ENCODE measurements around the gene CHD3.
A peak's percentile ranks its signal among the peaks of the same experiment; 100 is the strongest.

CHD3 gene

GRCh38 chr17:7887482-7888183, 956 bp upstream of the CHD3 start:
- TF ChIP-seq CTCF (IDR thresholded peaks at IDR 0.05): no peak
- H3K4me3 ChIP-seq: peak overlapping the region; percentile 88
- DNase-seq (ENCODE audit: low spot score): peak; percentile 92
- H3K27ac ChIP-seq: peak overlapping the region; percentile 80 to 86

GRCh38 chr17:7889166-7889955, 772 bp downstream of the CHD3 start:
- no peak for TF ChIP-seq CTCF (IDR thresholded peaks at IDR 0.05)
- H3K27ac ChIP-seq: peak overlapping the region; percentile 80 to 86
- peak; percentile 95 for DNase-seq (ENCODE audit: low spot score)
- no peak overlapping the region for H3K4me3 ChIP-seq

- H3K27ac ChIP-seq: no peak overlapping the region
- no peak overlapping the region for H3K4me3 ChIP-seq
- DNase-seq (ENCODE audit: low spot score): no peak
- TF ChIP-seq CTCF (IDR thresholded peaks at IDR 0.05): no peak
Measured at GRCh38 chr17:7893187-7893880, 4.7 kb downstream of the CHD3 start.

GRCh38 chr17:7894226-7894625, 5.6 kb downstream of the CHD3 start:
- DNase-seq (ENCODE audit: low spot score): peak; percentile 40

GRCh38 chr17:7894866-7895265, 6.3 kb downstream of the CHD3 start:
- peak; percentile 3 for DNase-seq (ENCODE audit: low spot score)
- no peak overlapping the region for H3K27ac ChIP-seq
- H3K4me3 ChIP-seq: no peak overlapping the region
- no peak for TF ChIP-seq CTCF (IDR thresholded peaks at IDR 0.05)

More at GRCh38 chr17:7894226-7894625, 5.6 kb downstream of the CHD3 start:
- H3K4me3 ChIP-seq: no peak overlapping the region
- TF ChIP-seq CTCF (IDR thresholded peaks at IDR 0.05): no peak
- H3K27ac ChIP-seq: no peak overlapping the region

GRCh38 chr17:7897090-7897489, 8.5 kb downstream of the CHD3 start:
- Histone ChIP-seq H3K4me3 (no peak overlapping the region), H3K27ac (no peak overlapping the region)
- peak; percentile 43 for DNase-seq (ENCODE audit: low spot score)
- TF ChIP-seq CTCF (IDR thresholded peaks at IDR 0.05): no peak

Measured in coronary artery (tissue), 2 donors.